GM12801 (cell line): ENCODE measurements around the gene SPAG16.

Experiments
- CTCF ChIP-seq: IDR thresholded peaks from one replicate; pipeline ENCODE4 v1.5.1; 2011; ENCODE audit warnings: control low read depth; ENCODE audit not compliant: insufficient read length; ENCODE audit errors: extremely low read depth

The SPAG16 gene

GRCh38 chr2:213934560-213934959 lies 650.3 kb downstream of the SPAG16 start:
- no peak for TF ChIP-seq CTCF

GRCh38 chr2:213958086-213958485 lies 673.8 kb downstream of the SPAG16 start:
- no peak for TF ChIP-seq CTCF

GRCh38 chr2:213959589-213959988 lies 675.3 kb downstream of the SPAG16 start:
- TF ChIP-seq CTCF, result no peak

- no peak for TF ChIP-seq CTCF
These were observed 687.3 kb downstream of the SPAG16 start for GRCh38 chr2:213971536-213971935.

GRCh38 chr2:213980883-213981282 lies 696.6 kb downstream of the SPAG16 start:
- TF ChIP-seq CTCF, result no peak

GRCh38 chr2:213989207-213989606 lies 704.9 kb downstream of the SPAG16 start:
- TF ChIP-seq CTCF, result no peak

GRCh38 chr2:213991453-213992108 lies 707.3 kb downstream of the SPAG16 start:
- no peak for TF ChIP-seq CTCF
